H54 (cell line): ENCODE results near the gene RBP5.
A peak's percentile ranks its signal among the peaks of the same experiment; 100 is the strongest.

Experiments used
- DNase-seq: peaks from one replicate; pipeline ENCODE4 v3.0.0; 2011; ENCODE audit warnings: low spot score, mixed read lengths; ENCODE audit not compliant: insufficient read length
- FAIRE-seq: peaks from 3 replicates; lab custom pipeline; 2011; peaks lifted over from hg19 to GRCh38; lab: Jason Lieb, UNC
- POLR2A ChIP-seq: IDR thresholded peaks from 2 replicates; pipeline ENCODE4 v1.6.1; 2011; ENCODE audit warnings: low read depth, mild to moderate bottlenecking, low read length

RBP5 gene

DNA sequence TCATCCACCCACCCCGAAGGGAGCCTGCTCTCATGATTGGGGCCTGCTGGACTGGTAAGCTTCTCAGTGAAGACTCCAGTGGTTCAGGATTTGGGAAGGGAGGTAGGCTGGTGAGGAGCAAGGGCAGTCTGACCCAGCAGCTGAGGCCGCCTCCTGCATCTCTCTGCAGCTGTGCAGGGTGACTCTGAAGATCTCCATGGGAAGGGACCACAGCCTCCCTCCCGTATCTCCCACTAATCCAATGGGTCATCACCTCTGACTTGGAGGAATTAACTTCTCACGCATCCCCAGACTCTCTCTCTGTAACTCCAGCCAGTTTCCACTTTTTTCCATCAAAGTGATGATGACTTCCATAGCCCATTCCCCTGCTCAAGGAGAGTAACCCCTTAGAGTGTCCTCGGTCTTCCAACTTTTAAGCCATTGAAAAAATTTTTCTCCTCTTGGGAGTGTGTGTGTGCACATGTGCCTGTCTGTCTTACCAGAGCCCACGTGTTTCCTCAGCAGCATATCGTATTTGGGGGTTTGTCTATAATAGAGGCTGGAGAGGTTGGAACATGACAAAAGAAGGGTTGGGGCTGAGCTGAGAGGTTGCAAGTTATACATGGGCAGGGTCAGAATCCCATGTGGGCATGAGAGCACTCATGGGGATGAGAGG, 12.8 kb upstream of the RBP5 start:
- DNase-seq (no peak), FAIRE-seq (no peak)
- no peak for TF ChIP-seq POLR2A

DNA sequence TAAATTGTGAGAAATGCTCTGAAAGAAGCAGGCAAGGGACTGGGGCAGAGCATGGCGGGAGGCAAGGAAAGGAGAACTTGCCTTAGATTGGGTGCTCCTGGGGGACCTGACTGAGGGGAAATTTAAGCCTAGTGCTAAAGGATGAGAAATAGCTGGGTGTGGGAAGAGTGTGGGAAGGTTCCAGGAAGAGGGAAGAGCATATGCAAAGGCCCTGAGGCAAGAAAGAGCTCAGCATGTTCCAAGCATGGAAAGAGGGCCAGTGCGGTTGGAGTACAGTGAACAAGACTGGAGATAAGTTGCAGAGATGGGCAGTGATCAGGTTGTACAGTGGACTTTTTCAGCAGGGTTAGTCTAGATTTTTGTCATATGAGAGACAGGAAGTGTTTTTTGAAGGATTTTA, 10.5 kb upstream of the RBP5 start:
- DNase-seq (no peak), FAIRE-seq (no peak)
- no peak for TF ChIP-seq POLR2A

DNA sequence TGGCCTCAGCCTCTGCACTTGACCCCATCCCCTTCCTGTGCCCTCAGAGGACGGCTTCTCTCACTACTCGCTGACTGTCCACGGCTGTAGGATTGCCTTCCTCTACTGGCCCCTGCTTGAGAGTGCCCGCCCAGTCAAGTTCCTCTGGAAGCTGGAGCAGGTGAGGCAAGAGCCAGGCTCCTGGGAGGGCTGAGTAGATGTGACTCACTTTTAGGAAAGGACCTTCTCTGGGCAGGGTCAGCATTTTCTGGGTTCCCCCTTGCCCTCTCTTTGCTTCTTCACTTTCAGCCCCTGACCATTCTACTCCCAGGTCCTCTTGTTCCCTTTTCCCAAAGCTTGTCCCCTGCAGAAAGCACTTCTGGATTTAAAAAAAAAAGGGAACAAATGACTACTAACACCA, 9.2 kb upstream of the RBP5 start:
- no peak for FAIRE-seq
- DNase-seq, result no peak
- no peak for TF ChIP-seq POLR2A

DNA sequence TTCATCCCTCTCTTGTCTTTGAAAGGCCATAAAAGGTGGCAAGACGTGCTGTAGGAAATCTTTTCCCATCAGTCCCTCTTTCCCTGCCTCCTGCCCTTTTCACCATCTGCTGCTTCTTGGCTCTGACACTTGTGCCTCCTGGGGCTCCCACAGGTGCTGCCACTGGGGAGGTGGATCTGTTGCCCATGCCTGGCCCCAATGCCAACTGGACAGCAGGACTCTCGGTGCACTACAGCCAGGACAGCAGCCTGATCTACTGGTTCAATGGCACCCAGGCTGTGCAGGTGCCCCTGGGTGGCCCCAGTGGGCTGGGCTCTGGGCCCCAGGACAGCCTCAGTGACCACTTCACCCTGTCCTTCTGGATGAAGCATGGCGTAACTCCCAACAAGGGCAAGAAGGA, 8.0 kb upstream of the RBP5 start:
- DNase-seq (no peak), FAIRE-seq (no peak)
- no peak for TF ChIP-seq POLR2A

DNA sequence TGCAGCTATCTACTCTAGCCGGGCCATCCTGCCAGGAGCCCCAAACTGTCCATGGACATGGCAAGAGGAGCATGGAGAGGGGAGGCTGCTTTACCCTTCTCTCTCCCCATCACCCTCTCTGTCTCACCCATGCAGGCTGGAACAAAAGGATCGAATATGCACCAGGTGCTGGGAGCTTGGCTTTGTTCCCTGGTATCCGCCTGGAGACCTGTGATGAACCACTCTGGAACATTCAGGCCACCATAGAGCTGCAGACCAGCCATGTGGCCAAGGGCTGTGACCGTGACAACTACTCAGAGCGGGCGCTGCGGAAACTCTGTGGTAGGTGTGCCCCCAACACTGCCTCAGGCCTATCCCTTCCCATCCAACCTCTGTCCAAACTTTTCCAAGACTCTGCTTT, 7.4 kb upstream of the RBP5 start:
- no peak for TF ChIP-seq POLR2A
- no peak for FAIRE-seq
- no peak for DNase-seq

DNA sequence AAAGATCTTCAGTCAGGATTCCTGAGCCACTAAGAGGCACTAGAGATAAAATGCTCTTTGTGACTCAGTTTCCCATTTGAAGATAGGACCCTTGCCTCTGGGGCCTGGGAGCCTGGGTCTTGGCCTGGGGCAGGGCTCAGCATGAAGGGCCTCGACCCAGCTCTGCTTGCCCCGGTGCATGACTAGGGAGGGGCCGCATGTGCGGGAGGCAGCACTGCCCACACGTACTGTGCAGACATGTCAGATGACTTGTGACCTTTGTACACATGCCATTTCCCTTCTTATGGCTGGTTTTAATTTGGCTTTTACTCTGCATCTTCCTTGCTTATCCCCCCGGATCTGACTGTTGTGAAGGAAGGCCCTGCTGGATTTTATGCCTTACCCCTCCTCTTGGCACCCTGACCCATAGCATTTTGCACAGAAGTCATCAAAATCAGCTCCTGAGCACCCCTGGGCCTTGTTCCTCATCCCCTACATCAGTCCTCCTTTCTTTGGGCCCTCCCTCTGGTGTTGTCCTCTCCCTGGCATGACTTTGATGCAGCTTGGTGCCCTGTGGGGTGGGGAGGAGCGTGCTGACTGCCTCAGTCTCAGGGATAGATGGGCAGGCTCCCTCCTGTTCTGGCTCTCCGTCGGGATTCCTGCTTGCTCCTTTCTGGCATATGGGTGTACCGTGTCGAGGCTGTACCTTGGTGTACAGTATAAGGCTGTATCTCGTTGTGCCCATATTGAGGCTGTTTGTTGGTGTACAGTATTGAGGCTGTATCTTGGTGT, 5.9 kb upstream of the RBP5 start:
- FAIRE-seq (no peak), DNase-seq (no peak)
- TF ChIP-seq POLR2A, result no peak

DNA sequence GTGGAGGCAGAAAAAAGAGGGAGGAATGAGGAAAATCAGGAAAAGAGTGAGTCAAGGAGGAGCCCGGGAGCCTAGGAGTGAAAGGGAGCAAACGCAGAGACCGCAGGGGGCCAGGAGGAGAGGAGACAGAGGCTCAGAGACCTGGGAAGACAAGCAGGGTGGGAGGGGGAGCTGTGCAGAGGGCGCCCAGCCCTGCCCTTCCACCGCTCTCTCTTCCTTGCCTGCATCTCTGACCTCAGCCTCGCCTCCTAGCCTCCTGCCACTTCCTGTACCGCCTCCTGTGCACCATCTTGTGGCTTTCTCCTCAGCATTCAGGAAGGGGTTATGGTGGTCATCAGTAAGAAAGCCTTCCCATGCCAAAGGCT, 2.8 kb upstream of the RBP5 start:
- FAIRE-seq (no peak), DNase-seq (no peak)
- no peak for TF ChIP-seq POLR2A

DNA sequence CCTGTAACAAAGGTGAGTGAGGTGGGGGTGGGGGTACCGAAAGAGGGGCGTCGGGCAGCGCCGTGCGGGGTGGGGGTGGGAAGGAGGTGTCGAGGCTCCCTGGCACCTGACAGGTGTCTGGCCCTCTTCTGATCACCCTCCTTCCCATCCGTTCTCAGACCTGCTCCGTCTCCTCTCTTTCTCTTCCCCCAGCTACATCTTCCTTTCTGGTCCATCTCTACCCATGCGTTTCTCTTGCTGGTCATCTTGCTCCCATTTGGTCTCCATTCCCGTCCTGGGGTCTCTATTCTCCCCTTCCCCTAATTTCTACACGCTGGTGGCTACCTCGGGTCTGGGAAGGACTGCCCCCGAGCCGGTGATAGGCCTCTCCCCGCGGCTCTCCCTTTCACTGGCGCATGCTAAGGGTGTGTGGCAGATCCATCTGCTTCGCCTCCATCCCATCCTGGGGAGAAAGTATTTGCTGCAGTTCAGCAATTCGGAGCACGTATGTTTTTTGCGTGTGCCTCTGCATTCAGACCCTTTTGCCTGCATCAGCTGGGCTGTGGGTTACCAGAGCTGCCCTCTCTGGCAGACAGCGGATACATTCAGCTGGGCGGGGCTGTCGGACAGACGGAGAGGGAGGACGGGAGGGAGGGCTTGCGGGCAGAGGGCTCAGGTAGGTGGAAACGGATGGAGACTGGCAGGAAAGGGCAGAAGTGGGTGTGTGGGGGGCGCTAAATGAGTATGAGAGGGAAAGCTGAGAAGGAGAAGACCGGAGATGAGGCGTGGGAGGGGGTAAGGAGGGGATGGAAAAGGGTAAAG, 2.2 kb upstream of the RBP5 start:
- no peak for TF ChIP-seq POLR2A
- no peak for FAIRE-seq
- no peak for DNase-seq

DNA sequence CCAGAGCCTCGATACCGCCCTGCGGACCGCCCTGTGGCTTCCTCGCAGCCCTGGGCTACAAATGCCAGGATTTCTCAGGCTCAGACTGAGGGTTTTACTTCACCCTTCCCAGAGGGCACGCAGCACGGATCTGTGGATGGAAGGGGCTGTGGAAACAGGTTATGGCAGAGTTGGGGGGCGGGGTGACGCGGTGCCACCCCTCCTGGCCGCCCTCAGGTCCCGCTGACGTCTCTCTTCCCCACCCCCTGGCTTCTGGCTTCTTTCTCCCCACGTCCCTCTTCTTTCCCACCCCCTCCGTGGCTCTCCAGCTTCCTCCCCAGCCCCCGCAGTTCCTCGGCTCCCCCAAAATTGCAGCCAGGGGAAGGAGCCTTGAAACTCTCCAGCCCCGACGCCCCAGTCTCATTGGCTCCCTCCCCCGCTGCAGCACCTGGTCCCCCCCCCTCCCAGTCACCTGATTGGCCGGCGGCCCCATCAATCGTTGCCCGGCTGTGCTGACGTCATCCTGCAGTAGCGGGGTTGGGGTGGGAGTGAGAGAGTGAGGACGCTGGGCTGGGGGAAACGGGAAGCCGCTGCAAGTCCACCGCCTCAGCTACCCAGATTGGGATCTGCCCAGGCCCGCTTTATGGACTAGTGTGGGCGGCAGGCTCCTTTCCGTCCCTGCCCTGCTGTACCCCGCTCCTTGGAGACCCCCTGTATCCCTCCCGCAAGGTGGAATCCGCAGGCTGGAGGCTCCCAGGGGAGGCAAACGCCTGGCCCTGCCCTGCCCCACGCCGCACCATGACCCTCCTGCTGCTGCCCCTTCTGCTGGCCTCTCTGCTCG, 1.4 kb upstream of the RBP5 start, which contains the start of gene CLSTN3:
Gene CLSTN3, plus strand, starts transcription at position 500 of the 820 bp plus-strand sequence. Its CDS starts 278 bp downstream, at position 778.
- FAIRE-seq (no peak), DNase-seq (peak; percentile 98)
- no peak for TF ChIP-seq POLR2A

DNA sequence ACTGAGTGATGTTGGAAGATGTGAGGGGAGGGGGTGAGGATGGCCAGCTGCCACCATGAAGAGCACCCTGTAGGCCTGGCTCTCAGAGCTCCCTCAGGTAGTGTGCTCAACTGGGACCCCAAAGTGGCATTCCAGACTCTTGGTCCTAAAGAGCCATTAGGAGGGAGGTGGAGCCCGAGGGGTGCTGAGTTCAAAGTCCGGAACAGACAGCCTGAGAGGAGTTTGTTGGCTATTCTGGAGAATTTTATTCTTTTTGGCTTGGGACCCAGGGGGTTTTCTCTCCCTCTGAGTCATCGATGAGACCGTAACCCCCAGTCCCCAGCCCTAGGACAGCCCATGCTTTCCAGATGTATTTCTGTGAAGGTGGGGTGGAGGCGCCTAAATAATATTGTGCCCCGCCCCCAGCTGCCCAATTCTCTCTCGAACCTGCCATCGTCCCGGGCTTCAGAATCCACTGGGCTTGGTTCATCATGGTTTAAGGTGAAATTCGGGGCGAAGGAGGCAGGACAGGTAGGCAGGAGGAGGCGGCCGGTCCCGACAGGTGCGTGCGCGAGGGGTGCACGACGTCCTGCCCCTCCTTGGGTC, 690 bp upstream of the RBP5 start:
- TF ChIP-seq POLR2A, result no peak
- DNase-seq (no peak), FAIRE-seq (no peak)

DNA sequence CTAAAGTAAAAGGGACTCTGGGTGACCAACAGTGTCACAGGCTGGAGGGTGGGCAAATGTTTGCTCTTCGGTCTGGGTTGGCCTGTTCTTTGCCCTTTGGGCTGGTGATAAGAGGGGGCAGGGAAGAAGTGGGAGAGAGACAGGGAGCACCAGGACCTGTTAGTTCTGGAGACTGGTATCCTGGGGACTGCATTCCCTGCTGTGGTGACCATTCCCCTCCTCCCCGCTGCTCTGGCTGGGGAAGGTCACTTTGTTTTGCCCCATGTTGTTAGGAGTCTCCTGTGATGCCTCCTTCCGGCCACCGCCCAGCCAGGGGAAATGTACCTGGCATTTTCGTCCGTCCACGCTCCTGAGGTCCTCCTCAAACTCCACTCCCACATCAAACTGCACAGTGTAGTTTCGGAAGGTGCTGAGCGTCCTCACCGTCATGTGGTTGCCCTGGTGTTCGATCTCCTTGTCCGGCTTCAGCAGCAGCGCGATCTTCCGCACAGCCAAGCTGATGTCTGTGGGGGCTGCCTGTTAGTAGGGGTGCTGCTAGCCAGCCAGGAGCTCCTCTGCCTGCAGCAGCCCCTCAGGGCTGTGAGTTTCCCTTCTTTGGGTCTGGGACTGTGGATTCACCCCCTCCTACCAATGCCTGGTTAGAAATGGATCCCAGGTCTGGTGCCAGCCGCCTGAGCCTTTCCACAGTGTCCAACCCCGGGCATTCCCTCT, 618 bp downstream of the RBP5 start:
- DNase-seq (no peak), FAIRE-seq (no peak)
- no peak for TF ChIP-seq POLR2A

DNA sequence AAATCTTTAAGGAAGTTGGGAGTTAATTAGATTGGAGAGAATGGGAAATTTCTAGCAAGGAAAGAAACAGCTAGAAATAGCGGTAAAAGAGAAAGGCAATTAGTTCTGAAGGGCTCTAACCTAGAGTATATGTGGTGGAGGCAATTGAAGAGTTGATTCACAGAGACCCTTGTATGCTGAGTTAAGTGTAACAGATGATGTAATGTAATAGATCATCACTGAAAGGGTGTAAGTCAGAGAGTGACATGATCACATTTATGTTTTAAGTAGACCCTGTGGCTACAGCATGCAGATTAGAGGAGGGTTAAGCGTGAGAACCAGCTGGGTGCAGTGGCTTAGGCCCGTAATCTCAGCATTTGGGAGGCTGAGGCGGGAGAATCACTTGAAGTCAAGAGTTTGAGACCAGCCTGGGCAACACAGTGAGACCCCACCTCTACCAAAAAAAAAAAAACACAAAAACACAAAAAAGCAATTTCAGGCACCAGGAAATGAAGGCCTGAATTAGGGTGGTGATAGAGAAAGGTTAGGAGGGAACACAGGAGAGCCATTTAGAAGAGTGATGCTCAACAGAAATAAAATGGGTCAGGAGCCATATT, 3.0 kb downstream of the RBP5 start:
- DNase-seq, result no peak
- FAIRE-seq, result no peak
- TF ChIP-seq POLR2A, result no peak
